GM12865 (cell line): ENCODE data around the gene PANX1.

Experiments
- DNase-seq: peaks from one replicate; pipeline ENCODE4 v3.0.0; 2010; ENCODE audit warnings: low read depth
- H3K4me3 ChIP-seq: 2 replicates; pipeline ENCODE4 v1.5.1; 2011; ENCODE audit warnings: mild to moderate bottlenecking, low read depth, low read length, control low read depth
- TF ChIP-seq, protein P1 (sequence below): IDR thresholded peaks from 2 replicates; pipeline ENCODE4 v1.5.1; 2011; ENCODE audit warnings: low read length, control low read depth, low read depth, inconsistent platforms; ENCODE audit not compliant: insufficient read depth; ENCODE audit errors: missing control alignments

PANX1 gene

GRCh38 chr11:94103471-94103870 is 25.2 kb upstream of the PANX1 start:
- TF ChIP-seq, protein P1, sequence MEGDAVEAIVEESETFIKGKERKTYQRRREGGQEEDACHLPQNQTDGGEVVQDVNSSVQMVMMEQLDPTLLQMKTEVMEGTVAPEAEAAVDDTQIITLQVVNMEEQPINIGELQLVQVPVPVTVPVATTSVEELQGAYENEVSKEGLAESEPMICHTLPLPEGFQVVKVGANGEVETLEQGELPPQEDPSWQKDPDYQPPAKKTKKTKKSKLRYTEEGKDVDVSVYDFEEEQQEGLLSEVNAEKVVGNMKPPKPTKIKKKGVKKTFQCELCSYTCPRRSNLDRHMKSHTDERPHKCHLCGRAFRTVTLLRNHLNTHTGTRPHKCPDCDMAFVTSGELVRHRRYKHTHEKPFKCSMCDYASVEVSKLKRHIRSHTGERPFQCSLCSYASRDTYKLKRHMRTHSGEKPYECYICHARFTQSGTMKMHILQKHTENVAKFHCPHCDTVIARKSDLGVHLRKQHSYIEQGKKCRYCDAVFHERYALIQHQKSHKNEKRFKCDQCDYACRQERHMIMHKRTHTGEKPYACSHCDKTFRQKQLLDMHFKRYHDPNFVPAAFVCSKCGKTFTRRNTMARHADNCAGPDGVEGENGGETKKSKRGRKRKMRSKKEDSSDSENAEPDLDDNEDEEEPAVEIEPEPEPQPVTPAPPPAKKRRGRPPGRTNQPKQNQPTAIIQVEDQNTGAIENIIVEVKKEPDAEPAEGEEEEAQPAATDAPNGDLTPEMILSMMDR = no peak

GRCh38 chr11:94104734-94105133 is 23.9 kb upstream of the PANX1 start:
- DNase-seq = no peak
- TF ChIP-seq, protein P1 = no peak
- H3K4me3 ChIP-seq = no peak overlapping the region

More at GRCh38 chr11:94103471-94103870, 25.2 kb upstream of the PANX1 start:
- no peak overlapping the region for H3K4me3 ChIP-seq
- no peak for DNase-seq

DNA sequence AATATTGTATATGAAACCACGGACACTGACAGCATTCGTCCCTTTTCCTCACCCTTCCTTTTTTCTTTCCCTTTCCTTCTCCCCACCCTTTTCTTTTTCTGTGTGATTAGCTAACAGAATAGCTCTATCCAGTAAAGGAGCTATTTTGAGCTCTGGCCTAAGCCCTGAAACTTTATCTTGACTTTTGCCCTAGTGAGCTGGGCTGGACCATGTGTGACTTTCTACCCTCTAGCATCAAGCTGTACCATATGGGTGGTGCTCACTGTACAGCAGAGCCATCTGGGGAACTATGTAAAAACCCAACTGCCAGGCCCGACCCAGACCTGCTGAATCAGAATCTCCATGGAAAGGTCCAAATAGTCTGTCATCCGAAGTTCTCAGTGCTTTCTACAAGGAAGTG is 21.9 kb upstream of the PANX1 start:
- TF ChIP-seq, protein P1 = no peak
- no peak for DNase-seq
- H3K4me3 ChIP-seq = no peak overlapping the region

GRCh38 chr11:94107363-94107762 is 21.3 kb upstream of the PANX1 start:
- TF ChIP-seq, protein P1 = no peak
- DNase-seq = no peak
- no peak overlapping the region for H3K4me3 ChIP-seq

DNA sequence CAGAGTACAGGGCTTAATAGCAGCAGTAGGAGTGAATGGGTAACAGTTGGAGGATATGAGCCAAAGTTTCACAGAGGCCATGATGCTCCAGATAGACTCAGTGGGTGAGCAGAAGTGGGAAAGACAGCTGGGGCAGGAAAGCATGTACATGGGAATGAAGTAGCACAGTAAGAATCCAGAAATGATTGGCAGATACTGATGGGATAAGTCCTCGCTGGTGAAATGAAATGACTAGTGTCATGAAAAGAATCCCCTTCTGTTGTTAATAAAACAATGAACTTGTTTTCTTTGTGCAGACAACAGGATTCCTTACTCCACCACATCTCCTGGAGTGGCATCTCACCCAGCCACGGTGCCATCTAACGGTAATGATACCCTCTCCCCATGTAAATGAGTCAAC is 17.4 kb upstream of the PANX1 start:
- TF ChIP-seq, protein P1 = no peak
- no peak for DNase-seq
- H3K4me3 ChIP-seq = no peak overlapping the region

GRCh38 chr11:94111660-94112059 is 17.0 kb upstream of the PANX1 start:
- TF ChIP-seq, protein P1 = no peak
- no peak for DNase-seq
- no peak overlapping the region for H3K4me3 ChIP-seq

- no peak for DNase-seq
- TF ChIP-seq, protein P1 = no peak
- H3K4me3 ChIP-seq = no peak overlapping the region
These were observed 16.3 kb upstream of the PANX1 start for GRCh38 chr11:94112206-94112953.
